MG63 (cell line): ENCODE measurements around the gene CD300LG. TPM values are rescaled to one million over a fixed set of nuclear protein-coding genes. Genes with fewer than 3 reads are reported as not detected.
"Not testable (repeated sequence)": the region's sequence is repeated elsewhere in the genome, so short reads cannot be mapped to it uniquely, and the experiment has no call there.

Source experiments
- DNase-seq: peaks from one replicate; pipeline ENCODE4 v3.0.0-alpha.2; 2020
- H3K27me3 ChIP-seq: fragments of 250-450 bp; sonication (Bioruptor Pico); 2 replicates; pipeline ENCODE4 v1.5.1; 2020; ENCODE audit warnings: mild to moderate bottlenecking, moderate library complexity
- H3K36me3 ChIP-seq: fragments of 250-450 bp; sonication (Bioruptor Pico); 2 replicates; pipeline ENCODE4 v1.5.1; 2020; ENCODE audit warnings: mild to moderate bottlenecking, moderate library complexity
- H3K4me3 ChIP-seq: fragments of 250-450 bp; sonication (Bioruptor Pico); 2 replicates; pipeline ENCODE4 v1.5.1; 2020; ENCODE audit warnings: mild to moderate bottlenecking, moderate library complexity
- H3K9me3 ChIP-seq: fragments of 250-450 bp; sonication (Bioruptor Pico); 2 replicates; pipeline ENCODE4 v1.5.1; 2020; ENCODE audit warnings: mild to moderate bottlenecking, moderate library complexity
- total RNA-seq: library from RNA; depleted of rRNA; stranded (reverse); fragments of >200 nt; shearing (Covaris generic); gene quantifications from 2 replicates; pipeline ENCODE4 v1.2.3, GENCODE V29; 2014; ENCODE audit warnings: low replicate concordance

Gene CD300LG
- total RNA-seq, 1 experiment from 2014 or later: not detected

DNA sequence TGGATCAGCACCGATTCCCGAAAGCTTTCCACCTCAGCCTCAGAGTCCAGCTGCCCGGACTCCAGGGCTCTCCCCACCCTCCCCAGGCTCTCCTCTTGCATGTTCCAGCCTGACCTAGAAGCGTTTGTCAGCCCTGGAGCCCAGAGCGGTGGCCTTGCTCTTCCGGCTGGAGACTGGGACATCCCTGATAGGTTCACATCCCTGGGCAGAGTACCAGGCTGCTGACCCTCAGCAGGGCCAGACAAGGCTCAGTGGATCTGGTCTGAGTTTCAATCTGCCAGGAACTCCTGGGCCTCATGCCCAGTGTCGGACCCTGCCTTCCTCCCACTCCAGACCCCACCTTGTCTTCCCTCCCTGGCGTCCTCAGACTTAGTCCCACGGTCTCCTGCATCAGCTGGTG lies 15.0 kb downstream of the CD300LG start:
- Histone ChIP-seq H3K4me3 (no peak overlapping the region), H3K36me3 (no peaks in the 10 kb centered on the region), H3K9me3 (no peaks in the 10 kb centered on the region), H3K27me3 (peaks cover 15% of the 10 kb centered on the region)
- DNase-seq: no peak

DNA sequence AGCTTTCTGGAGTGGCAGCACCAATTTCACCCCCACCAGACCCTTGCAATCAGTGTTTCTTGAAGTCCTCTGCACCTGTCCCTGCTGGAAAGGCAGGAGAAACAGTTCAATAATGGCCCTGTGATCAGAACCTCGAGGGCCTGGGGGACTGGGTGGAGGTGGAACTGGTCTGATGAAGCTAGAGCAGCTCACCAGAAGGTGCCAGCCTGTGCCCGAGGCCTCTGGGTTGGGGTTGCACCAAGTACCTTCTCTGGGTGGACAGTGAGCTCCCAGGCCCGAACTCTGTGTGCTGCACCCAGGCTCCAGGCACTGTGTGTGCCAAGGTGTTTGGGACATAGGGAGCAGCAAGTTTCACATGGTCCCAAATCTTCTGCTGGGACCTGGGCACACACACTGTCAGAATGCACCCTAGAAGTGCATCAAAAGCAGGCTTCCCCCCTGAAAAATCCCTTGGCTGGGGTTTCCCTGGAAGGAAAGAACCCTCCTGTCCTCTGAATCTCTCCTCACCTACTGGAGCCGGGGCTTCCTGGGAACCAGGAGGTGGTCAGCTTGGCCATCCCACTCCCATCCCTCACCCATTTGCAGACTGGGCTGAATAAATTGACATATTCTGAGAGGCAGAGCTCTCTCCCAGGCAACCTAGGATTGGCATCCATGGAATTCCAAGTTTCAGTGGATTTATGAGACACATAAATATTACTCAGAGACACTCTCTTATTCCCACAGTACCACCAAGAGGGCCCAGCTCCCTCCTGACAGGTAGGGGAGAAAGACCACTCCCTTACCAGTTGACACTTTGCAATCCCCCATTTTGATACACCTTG lies 17.4 kb downstream of the CD300LG start:
- no peak for DNase-seq
- Histone ChIP-seq H3K36me3 (no peaks in the 10 kb centered on the region), H3K9me3 (no peaks in the 10 kb centered on the region), H3K4me3 (no peak overlapping the region), H3K27me3 (peaks cover 27% of the 10 kb centered on the region)

DNA sequence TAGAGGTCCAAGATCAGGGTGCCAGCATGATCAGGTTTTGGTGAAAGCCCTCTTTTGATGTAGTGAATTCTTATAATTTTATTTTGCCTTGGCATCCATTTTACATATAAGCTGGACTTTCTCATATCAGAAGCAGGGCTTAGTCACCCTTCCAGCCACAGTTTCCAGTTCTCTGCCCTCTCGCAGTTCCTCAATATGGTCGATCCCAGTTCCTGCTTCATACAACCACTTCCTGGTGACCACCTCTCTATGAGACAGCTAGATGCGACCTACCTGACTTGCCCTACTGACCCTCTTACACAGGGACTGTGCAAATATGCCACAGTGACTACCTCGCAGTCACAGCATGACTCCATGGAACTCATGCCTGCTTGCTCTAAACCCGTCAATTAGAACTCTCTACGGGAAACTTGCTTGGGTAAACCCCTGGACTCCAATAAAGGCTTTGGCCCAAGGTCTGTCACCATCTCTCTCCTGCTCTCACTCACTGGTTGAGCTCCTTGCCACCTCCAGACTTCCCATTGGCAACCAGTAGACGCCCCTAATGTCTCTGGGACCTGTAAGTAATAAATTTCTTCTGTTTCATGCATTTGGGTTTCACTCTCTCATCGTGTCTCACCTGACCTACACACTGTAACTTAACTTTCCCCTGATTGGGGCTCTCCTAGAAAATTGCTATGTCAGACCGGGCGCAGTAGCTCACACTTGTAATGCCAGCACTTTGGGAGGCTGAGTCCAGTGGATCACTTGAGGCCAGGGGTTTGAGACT lies 21.4 kb downstream of the CD300LG start:
- Histone ChIP-seq H3K4me3 (no peak overlapping the region), H3K27me3 (peaks cover 33% of the 10 kb centered on the region), H3K36me3 (no peaks in the 10 kb centered on the region), H3K9me3 (no peaks in the 10 kb centered on the region)
- DNase-seq: no peak

DNA sequence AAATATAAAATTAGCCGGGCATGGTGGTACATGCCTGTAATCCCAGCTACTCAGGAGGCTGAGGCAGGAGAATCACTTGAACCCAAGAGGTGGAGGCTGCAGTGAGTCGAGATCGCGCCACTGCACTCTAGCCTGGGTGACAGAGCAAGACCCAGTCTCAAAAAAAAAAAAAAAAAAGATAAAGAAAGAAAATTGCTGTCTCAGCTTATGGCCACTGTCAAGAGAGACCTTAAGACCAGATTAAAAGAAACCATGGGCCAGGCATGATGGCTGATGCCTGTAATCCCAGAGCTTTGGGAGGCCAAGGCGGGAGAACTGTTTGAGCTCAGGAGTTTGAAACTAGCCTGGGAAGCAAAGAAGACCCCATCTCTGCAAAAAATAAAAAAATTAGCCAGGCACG lies 22.1 kb downstream of the CD300LG start:
- H3K27me3 ChIP-seq: peaks cover 33% of the 10 kb centered on the region
- H3K9me3 ChIP-seq, DNase-seq, H3K4me3 ChIP-seq, H3K36me3 ChIP-seq: not testable (repeated sequence)

DNA sequence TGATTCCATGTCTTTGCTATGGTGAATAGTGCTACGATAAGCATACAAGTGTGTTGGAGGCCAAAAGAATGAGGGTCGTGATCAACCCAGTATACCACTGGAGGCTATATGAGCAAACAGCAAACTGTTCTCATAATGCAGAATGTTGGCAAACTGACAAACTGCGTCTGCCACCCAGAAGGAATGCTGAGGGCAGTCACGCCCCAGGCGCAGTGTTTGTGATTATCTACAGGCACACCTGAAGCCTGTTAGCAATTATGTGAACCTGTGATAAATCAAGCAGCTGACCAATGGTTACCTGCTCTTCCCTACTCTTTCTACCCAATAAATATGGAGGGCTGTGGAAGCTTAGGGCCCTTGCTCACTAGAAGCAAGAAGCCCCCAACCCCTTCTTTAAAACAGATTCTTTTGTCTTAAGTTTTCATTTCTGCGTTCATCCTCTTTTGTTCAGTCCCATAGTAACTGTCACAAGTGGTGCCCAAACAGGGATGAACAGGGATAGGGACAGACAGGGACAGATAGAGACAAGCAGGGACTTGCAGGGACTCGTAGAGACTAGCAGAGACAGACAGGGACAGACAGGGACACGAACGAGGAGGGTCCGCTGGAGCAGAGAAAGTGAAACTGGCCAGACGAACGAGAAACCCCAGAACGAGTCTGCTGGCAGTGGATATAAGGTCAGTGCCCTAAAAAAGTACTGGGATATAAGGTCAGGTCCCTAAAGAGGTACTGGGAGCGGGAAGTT lies 25.1 kb downstream of the CD300LG start:
- no peak for DNase-seq
- H3K4me3 ChIP-seq: no peak overlapping the region

DNA sequence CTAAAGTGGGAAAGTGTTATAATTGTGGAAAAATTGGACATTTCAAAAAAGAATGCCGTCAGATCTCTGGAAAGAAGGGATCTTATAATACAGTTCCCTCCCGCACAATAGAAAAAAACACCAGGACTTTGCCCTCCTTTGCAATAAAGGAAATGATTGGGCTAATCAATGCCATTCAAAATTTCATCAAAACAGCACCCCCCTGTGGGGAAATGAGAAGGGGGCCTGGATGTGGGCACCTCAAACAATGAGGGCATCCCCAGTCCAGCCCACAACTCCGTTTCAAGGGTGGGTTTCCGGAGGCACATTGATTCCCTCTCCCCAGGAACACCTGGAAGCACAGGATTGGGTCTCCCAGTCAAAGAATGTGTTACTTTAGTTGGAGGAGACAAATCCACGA lies 26.1 kb downstream of the CD300LG start:
- Histone ChIP-seq H3K36me3 (no peaks in the 10 kb centered on the region), H3K9me3 (no peaks in the 10 kb centered on the region), H3K4me3 (no peak overlapping the region), H3K27me3 (peaks cover 9% of the 10 kb centered on the region; the same call in 1 of the 2 replicates)
- no peak for DNase-seq

More for the DNA sequence above, 25.1 kb downstream of the CD300LG start:
- Histone ChIP-seq H3K9me3 (no peaks in the 10 kb centered on the region), H3K36me3 (no peaks in the 10 kb centered on the region), H3K27me3 (peaks cover 17% of the 10 kb centered on the region; the same call in 1 of the 2 replicates)

DNA sequence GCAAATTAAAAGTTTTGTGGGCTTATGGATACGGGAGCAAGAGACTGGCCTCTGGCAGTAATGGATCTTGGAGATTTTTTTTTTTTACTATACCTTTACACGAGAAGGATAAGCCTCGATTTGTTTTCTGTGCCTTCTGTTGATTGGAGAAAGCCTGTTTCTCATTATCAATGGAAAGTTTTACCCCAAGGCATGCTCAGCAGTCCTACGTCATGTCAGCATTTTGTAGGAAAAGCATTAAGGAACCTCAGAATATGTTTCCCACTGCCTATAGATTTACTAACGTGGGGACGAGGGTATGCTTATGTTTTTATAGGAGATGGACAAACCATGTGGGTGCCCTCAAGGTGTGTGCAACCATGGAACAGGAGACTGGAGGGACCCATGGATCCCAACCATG lies 26.8 kb downstream of the CD300LG start:
- no peak for DNase-seq
- Histone ChIP-seq H3K27me3 (peaks cover 6% of the 10 kb centered on the region; the same call in 1 of the 2 replicates), H3K9me3 (no peaks in the 10 kb centered on the region), H3K4me3 (no peak overlapping the region), H3K36me3 (no peaks in the 10 kb centered on the region)

DNA sequence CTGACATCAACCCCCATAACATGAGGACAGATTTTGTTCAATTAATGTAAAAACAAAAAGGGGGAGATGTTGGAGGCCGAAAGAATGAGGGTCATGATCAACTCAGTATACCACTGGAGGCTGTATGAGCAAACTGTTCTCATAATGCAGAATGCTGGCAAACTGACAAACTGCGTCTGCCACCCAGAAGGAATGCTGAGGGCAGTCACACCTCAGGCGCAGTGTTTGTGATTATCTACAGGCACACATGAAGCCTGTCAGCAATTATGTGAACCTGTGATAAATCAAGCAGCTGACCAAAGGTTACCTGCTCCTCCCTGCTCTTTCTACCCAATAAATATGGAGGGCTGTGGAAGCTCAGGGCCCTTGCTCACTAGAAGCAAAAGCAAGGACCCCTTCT lies 27.3 kb downstream of the CD300LG start:
- no peaks in the 10 kb centered on the region for H3K9me3 ChIP-seq

DNA sequence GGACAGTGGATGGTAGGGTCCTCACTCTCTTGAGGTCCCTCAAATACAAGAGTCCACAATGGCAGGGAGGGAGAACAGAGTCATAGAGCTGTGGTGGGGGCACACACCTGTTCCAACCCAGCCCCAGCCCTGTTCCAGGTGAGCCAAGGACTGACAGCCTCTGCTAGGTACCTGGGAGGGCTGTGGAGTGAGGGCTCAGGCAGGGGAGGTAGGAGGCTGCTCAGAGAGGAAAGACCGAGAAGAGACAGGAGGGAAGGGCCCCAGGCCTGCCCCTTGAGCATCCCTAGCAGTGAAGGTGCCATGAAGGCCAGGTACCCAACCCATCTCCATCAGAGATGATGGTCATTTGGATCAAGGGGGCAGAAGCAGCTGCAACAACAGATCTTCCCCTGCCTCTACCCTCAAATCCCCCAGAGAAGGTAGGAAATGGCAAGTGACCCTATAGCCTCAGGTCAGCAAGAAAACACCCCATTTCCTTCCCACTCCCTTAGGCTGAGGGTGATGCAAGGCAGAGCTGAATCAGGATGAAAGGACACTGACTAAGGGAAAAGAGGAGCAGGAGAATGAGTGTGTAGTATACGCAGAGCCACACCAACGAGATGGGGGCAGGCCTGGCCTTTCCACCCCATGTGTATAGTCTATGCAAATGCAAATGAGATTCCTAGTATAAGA lies 28.6 kb downstream of the CD300LG start:
- Histone ChIP-seq H3K36me3 (no peaks in the 10 kb centered on the region), H3K9me3 (no peaks in the 10 kb centered on the region), H3K27me3 (peaks cover 3% of the 10 kb centered on the region; the same call in 1 of the 2 replicates), H3K4me3 (no peak overlapping the region)
- no peak for DNase-seq

More for the DNA sequence above, 27.3 kb downstream of the CD300LG start:
- peaks cover 6% of the 10 kb centered on the region; the same call in 1 of the 2 replicates for H3K27me3 ChIP-seq
- no peak for DNase-seq
- no peaks in the 10 kb centered on the region for H3K36me3 ChIP-seq
- H3K4me3 ChIP-seq: no peak overlapping the region

DNA sequence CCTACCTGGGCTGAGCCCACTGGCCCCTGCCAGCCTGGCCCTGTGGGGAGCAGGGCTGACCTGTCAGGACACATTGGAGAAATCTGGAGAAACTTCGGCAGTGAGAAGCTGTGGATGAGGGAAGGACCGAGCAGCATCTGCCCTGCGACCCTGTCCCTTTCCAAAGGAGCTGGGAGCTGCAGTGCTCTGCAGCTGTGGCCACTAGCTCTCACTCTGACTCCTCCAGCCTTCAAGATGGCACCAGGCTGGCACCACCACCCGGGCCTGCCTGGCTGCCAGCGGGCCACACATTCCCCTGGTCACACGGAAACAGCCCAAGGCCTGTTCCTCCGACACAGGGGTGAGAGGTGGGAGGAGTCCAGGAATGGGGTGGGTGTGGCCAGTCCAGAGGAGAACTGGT lies 30.1 kb downstream of the CD300LG start:
- no peak for DNase-seq
- H3K27me3 ChIP-seq: peaks cover 2% of the 10 kb centered on the region; the same call in 1 of the 2 replicates

DNA sequence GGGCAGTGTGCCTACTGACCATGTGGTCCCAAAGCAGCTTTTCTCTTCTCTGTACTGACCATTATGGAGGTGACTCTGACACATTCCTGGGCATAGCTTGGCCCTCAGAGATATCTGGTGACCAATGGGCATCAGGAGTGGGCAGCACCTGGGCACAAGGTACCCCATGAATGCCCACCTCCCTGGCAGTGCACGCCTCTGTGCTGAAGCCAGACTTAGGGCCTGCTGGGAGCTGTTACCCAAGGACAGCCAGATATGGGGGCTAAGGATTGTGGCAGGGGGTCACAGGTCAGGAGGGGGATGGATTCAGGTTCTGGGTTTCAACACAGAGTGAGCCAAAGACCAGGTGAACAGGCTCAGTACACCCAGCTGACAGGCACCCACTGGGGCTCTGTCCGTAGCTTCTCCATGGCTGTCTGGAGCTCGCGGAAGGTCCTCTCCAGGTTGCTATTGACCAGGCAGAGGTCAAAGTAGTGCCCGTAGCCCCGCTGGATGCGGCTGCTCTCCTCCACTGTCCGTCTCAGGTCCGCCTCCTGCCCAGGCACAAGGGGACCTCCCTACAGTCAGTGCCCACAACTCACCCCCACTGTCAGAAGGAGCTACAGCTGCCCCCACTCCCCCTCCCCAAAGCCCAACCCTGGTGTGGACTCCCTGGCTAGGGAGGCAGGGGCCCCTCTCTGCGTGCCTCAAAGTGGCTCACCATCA lies 30.6 kb downstream of the CD300LG start:
- no peaks in the 10 kb centered on the region for H3K9me3 ChIP-seq
- H3K36me3 ChIP-seq: no peaks in the 10 kb centered on the region
- no peak for DNase-seq
- H3K4me3 ChIP-seq: no peak overlapping the region
- peaks cover 2% of the 10 kb centered on the region; the same call in 1 of the 2 replicates for H3K27me3 ChIP-seq

More for the DNA sequence above, 30.1 kb downstream of the CD300LG start:
- H3K9me3 ChIP-seq: no peaks in the 10 kb centered on the region
- no peak overlapping the region for H3K4me3 ChIP-seq
- H3K36me3 ChIP-seq: no peaks in the 10 kb centered on the region

DNA sequence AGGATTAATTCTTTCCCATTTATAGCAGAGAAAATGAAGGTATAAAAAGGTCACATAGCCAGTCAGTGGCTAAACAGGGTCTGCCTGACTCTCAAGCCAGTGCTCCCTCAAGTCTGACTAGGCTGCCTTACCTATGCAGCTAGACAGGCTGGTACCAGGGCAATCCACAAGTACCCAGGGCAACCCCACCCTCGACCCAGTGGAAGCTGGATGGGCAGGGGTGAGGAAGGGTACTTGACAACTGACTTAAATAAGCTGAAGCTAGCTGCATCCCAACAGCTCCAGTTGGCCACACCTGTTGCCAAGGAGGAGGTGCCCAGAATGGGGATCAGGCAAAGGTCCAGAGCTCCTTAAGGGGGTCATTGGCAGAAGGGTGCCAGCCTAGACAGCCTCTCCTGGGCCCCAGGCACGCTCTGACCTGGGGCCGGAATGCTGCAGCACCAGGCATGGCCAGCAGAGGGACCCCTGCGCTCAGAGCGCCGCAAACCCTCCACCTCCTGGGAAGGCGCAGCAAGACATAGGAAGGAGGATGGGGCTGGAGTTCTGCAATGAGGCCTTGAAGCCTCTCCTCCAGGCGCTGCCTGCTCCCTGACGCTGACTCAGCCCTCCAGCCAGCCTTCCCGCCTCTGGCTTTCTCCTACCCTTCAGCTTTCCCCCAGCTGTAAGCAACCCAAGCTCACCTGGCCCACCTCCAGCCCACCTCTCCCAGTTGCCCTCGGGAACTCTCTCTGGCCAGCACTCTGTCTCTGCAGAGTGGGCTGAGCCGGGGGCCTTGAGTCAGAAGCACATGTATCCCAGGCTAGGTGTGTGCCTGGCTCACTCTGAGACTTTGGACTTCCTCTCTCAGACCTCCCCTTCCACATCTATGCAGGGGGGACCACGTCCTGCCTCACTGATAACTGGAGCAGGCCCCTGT lies 31.5 kb downstream of the CD300LG start:
- Histone ChIP-seq H3K9me3 (no peaks in the 10 kb centered on the region), H3K4me3 (no peak overlapping the region), H3K36me3 (no peaks in the 10 kb centered on the region), H3K27me3 (no peaks in the 10 kb centered on the region; the same call in 1 of the 2 replicates)
- peak; percentile 85 for DNase-seq

DNA sequence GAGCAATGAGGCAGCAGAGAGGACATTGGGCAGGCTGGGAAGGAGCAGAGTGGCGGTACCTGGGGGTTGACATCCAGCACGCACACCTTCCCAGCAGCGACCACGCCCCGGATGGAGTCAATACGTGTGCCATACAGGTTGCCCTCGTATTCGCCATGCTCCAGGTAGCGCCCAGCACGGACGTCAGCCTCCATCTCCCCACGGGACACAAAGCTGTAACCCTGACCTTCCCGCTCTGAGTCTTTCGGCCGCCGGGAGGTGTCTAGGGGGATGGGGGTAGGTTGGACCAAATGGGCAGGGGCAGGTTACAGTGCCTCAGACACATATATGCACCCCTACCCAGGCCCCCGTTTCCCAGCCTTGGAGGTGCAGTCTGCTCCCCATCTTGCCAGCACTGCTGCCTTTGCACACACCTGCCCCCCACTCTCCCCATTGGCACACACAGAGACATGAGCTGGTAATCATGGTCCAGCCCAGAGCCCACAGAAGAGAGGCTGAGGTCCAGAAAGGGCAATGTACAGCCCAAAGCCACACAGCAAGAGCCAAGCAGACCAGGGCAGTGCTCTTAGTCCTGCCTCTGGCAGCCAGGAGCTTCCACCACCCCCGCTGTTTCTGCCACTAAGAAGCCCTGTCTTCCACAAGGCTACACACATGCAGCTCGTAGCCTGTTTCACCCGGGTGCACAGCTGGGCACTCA lies 32.9 kb downstream of the CD300LG start:
- Histone ChIP-seq H3K27me3 (no peaks in the 10 kb centered on the region), H3K9me3 (no peaks in the 10 kb centered on the region), H3K4me3 (no peak overlapping the region), H3K36me3 (no peaks in the 10 kb centered on the region)
- no peak for DNase-seq

DNA sequence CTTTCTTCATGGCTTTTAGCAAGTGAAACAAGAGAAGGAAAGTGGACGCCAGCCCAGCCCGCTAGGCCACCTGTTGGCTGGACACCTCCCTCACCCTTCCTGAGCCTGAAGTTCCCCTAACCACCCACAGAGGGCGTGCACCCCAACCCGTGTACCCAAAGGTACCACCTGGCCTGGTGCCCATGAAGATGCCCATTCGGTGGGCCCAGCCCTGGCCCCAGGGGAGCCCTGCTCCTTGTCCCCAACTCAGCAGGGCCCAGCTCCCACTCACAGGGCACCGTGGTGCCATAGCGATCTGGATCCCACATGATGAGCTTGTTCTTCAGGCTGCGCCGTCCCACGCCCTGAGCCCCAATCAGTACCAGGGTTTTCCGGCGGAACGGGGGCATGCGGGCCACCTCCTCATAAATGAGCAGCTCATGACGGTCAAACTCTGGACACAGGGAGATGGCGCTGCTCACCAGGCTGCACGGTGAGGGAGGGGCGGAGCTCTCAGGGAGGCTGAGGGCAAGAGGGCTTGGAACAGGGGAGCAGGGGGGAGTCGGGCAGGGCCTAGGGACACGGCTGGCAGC lies 33.5 kb downstream of the CD300LG start:
- Histone ChIP-seq H3K9me3 (no peaks in the 10 kb centered on the region), H3K27me3 (peaks cover 3% of the 10 kb centered on the region; the same call in 1 of the 2 replicates), H3K4me3 (no peak overlapping the region), H3K36me3 (no peaks in the 10 kb centered on the region)
- DNase-seq: peak; percentile 53
